Activated T-cell treated with anti-CD3 and anti-CD28 coated beads, Interleukin-2, amount 50 U/mL, for 24 hours (primary cell): Measurements from ENCODE around the gene CERT1.

Source experiments
- DNase-seq: peaks from one replicate; pipeline ENCODE4 v3.0.0-alpha.2; 2020
- H3K27ac Mint-ChIP-seq: 2 replicates; pipeline ENCODE4 v1.8.0; 2020; ENCODE audit warnings: mild to moderate bottlenecking, mixed read lengths
- H3K27me3 Mint-ChIP-seq: 2 replicates; pipeline ENCODE4 v1.8.0; 2020; ENCODE audit warnings: mixed read lengths
- H3K36me3 Mint-ChIP-seq: 2 replicates; pipeline ENCODE4 v1.8.0; 2020; ENCODE audit warnings: low read depth, mixed read lengths
- H3K4me1 Mint-ChIP-seq: 2 replicates; pipeline ENCODE4 v1.8.0; 2020; ENCODE audit warnings: low read depth, mixed read lengths
- H3K4me3 Mint-ChIP-seq: 2 replicates; pipeline ENCODE4 v1.8.0; 2020; ENCODE audit warnings: mild to moderate bottlenecking, moderate library complexity, mixed read lengths
- H3K9me3 Mint-ChIP-seq: 2 replicates; pipeline ENCODE4 v1.8.0; 2020; ENCODE audit warnings: mixed read lengths

CERT1 gene

DNA sequence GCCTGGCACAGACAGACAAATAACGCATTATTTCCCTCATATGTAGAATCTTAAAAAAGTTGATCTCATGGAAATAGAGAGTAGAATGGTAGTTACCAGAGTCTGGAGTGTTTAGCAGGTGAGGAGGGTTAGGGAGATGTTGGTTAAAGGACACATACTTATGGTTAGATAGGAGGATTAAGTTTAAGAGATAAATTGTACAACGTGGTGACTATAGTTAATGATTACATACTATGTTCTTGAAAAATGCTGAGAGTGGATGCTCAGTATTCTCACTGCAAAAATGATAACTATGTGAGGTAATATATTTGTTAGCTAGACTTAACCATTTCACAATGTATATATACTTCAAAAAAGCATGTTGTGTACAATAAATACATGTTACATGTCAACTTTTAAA lies 38.0 kb downstream of the CERT1 start:
- no peak for DNase-seq
- H3K36me3 Mint-ChIP-seq, result peaks cover 63% of the 10 kb centered on the region
- no peak overlapping the region for H3K4me3 Mint-ChIP-seq
- H3K4me1 Mint-ChIP-seq, result peaks cover 19% of the 10 kb centered on the region
- peaks cover 26% of the 10 kb centered on the region for H3K9me3 Mint-ChIP-seq
- no peaks in the 10 kb centered on the region for H3K27me3 Mint-ChIP-seq
- H3K27ac Mint-ChIP-seq, result no peak overlapping the region

- H3K4me1 Mint-ChIP-seq, result peaks cover 17% of the 10 kb centered on the region
- H3K27me3 Mint-ChIP-seq, result no peaks in the 10 kb centered on the region
- H3K9me3 Mint-ChIP-seq, result peaks cover 28% of the 10 kb centered on the region
- no peak overlapping the region for H3K27ac Mint-ChIP-seq
- H3K36me3 Mint-ChIP-seq, result peaks cover 68% of the 10 kb centered on the region
- no peak overlapping the region for H3K4me3 Mint-ChIP-seq
- no peak for DNase-seq
Observed at GRCh38 chr5:75472973-75473372, 38.5 kb downstream of the CERT1 start.

- Mint-ChIP-seq H3K9me3 (peaks cover 28% of the 10 kb centered on the region), H3K4me3 (no peak overlapping the region)
Observed at GRCh38 chr5:75471193-75471592, 40.2 kb downstream of the CERT1 start.

DNA sequence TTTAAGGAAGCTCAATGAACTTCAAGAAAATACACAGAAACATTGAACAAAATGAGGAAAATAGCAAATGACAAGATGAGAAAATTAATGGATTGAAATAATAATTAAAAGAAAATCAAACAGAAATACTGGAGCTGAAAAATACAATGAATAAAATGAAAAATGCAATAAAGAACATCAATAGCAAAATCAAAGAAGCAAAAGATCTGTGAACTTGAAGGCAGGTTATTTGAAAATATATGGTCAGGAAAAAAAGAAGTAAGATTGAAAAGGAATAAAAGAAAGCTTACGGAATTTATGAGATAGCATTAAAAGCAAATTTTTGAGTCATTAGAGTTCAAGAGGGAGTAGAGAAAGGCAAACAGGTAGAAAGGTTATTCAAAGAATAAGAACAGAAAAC lies 42.4 kb downstream of the CERT1 start:
- H3K27ac Mint-ChIP-seq, result no peak overlapping the region
- no peak overlapping the region for H3K4me3 Mint-ChIP-seq
- peaks cover 28% of the 10 kb centered on the region for H3K9me3 Mint-ChIP-seq
- DNase-seq, result no peak
- peaks cover 58% of the 10 kb centered on the region for H3K36me3 Mint-ChIP-seq
- peaks cover 38% of the 10 kb centered on the region for H3K4me1 Mint-ChIP-seq
- no peaks in the 10 kb centered on the region for H3K27me3 Mint-ChIP-seq

More at GRCh38 chr5:75471193-75471592, 40.2 kb downstream of the CERT1 start:
- Mint-ChIP-seq H3K27ac (no peak overlapping the region), H3K27me3 (no peaks in the 10 kb centered on the region), H3K36me3 (peaks cover 64% of the 10 kb centered on the region), H3K4me1 (peaks cover 21% of the 10 kb centered on the region)
- DNase-seq, result no peak

DNA sequence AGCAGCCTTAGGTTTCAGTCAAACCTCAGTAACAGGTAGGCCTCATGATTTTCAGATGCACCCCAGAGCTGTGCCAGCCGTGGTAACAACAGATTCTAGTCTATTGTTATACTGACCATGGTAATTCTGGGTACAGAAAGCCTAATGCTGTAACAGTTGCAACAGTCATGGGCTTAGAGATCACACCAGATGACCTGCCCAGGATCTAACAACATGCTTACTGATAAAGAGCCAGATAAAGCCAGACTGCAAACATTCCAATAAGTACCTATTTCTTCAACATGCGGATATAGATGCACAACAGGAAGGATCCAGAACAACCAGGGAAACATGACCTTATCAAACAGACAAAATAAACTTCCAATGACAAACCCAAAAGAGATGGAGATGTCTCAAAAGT lies 42.8 kb downstream of the CERT1 start:
- no peak for DNase-seq
- H3K36me3 Mint-ChIP-seq, result peaks cover 59% of the 10 kb centered on the region
- H3K4me1 Mint-ChIP-seq, result peaks cover 42% of the 10 kb centered on the region
- H3K9me3 Mint-ChIP-seq, result peaks cover 28% of the 10 kb centered on the region
- no peak overlapping the region for H3K27ac Mint-ChIP-seq
- H3K27me3 Mint-ChIP-seq, result no peaks in the 10 kb centered on the region
- no peak overlapping the region for H3K4me3 Mint-ChIP-seq

- Mint-ChIP-seq H3K4me3 (no peak overlapping the region), H3K9me3 (peaks cover 25% of the 10 kb centered on the region), H3K36me3 (peaks cover 47% of the 10 kb centered on the region), H3K27ac (peak overlapping the region; percentile 4), H3K4me1 (peaks cover 52% of the 10 kb centered on the region), H3K27me3 (no peaks in the 10 kb centered on the region)
- no peak for DNase-seq
Observed at GRCh38 chr5:75466006-75466716, 45.3 kb downstream of the CERT1 start.

DNA sequence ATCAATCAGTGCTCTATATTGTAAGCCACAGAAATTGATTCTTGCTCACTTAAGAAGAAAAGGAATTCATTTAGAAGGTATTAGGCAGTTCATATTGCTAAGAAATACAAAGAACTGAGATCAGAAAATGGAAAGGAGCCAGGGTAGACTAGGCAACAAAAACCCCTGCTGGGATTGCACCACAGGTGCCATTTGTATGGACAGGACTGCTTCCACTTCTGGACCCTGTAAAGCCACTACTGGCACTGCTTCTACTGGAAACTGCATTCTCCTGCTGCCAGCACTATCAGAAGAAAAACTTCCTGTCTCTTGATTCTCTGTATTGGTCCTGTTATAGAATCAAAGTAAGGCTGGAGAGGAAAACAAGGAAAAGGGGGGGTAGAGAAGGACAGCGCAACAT lies 45.9 kb downstream of the CERT1 start:
- Mint-ChIP-seq H3K27ac (no peak overlapping the region), H3K36me3 (peaks cover 45% of the 10 kb centered on the region), H3K9me3 (peaks cover 18% of the 10 kb centered on the region), H3K4me3 (no peak overlapping the region), H3K4me1 (peaks cover 57% of the 10 kb centered on the region), H3K27me3 (no peaks in the 10 kb centered on the region)
- no peak for DNase-seq

DNA sequence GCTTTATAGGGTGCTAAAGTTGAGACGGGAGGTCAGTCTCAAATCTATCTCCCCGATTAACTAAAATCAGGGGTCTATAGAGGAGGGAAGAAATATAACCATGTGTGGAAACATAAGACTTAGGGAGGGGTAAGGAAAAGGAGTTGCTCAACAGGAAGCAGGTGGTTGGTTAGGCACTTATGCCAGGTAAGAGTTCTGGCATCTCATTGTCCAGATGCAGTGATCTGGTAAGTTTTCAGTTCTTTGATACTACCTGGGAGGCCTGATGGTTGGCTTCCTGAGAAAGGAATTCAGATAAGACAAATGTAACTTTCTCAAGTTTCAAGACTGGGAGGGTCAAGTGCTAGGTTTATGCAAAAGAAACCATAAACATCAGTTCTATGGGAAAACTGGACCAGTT lies 47.7 kb downstream of the CERT1 start:
- Mint-ChIP-seq H3K4me1 (peaks cover 58% of the 10 kb centered on the region), H3K27ac (no peak overlapping the region), H3K27me3 (no peaks in the 10 kb centered on the region), H3K9me3 (peaks cover 4% of the 10 kb centered on the region), H3K36me3 (peaks cover 35% of the 10 kb centered on the region), H3K4me3 (no peak overlapping the region)
- DNase-seq, result no peak

- Mint-ChIP-seq H3K27ac (peak overlapping the region; percentile 44), H3K4me3 (no peak overlapping the region), H3K36me3 (peaks cover 33% of the 10 kb centered on the region), H3K4me1 (peaks cover 50% of the 10 kb centered on the region), H3K9me3 (no peaks in the 10 kb centered on the region), H3K27me3 (no peaks in the 10 kb centered on the region)
- no peak for DNase-seq
Observed at GRCh38 chr5:75461679-75462078, 49.8 kb downstream of the CERT1 start.

DNA sequence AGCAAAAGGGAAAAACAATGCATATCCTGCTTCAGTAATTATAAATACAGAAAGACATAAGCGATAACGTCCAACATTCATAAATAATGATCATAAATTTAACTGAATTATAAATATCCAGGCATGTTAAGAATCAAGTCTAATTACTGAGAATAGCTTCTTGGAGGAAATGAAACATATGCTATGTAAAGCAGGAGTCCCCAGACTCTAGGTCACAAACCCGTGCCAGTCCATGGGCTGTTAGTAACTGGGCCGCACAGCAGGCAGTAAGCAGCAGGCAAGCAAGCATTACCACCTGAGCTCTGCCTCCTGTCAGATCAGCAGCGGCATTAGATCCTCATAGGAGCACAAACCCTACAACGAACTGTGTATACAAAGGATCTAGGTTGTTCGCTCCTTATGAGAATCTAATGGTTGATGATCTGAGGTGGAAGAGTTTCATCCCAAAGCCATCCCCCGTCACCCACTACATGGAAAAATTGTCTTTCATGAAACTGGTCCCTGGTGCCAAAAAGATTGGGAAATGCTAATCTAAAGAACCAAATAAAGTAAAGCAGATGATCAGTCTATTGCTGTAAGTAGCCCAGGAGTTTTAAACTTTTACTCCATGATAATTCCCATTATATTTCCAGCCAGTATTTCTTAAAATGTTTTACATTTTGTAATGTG lies 50.4 kb downstream of the CERT1 start:
- Mint-ChIP-seq H3K27ac (no peak overlapping the region), H3K4me3 (no peak overlapping the region), H3K9me3 (no peaks in the 10 kb centered on the region), H3K36me3 (peaks cover 39% of the 10 kb centered on the region), H3K27me3 (no peaks in the 10 kb centered on the region), H3K4me1 (peaks cover 44% of the 10 kb centered on the region)
- no peak for DNase-seq

GRCh38 chr5:75460532-75460931 lies 50.9 kb downstream of the CERT1 start:
- DNase-seq, result no peak
- H3K4me3 Mint-ChIP-seq, result no peak overlapping the region
- H3K27me3 Mint-ChIP-seq, result no peaks in the 10 kb centered on the region
- peaks cover 39% of the 10 kb centered on the region for H3K4me1 Mint-ChIP-seq
- H3K36me3 Mint-ChIP-seq, result peaks cover 43% of the 10 kb centered on the region
- H3K27ac Mint-ChIP-seq, result no peak overlapping the region
- no peaks in the 10 kb centered on the region for H3K9me3 Mint-ChIP-seq

GRCh38 chr5:75457691-75458090 lies 53.7 kb downstream of the CERT1 start:
- DNase-seq, result no peak
- no peaks in the 10 kb centered on the region for H3K9me3 Mint-ChIP-seq

DNA sequence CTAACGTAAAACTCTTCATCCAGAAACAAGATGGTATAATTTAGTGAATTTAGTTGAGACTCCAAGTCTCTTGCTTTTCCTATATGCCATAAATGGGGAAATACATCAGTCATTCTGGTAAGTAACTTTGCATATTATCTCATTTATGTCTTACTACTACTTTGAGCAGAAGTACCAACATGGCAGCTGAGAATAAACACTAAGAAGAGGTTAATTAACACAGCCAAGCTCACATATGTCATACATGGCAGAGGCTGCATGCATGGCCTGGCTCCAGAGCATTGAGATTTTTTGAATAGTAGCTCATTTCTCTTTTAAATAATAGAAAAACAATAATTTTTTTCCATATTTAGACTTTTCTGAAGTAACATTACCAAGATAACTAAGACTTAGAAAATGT lies 54.3 kb downstream of the CERT1 start:
- Mint-ChIP-seq H3K9me3 (no peaks in the 10 kb centered on the region), H3K4me1 (peaks cover 15% of the 10 kb centered on the region), H3K27me3 (no peaks in the 10 kb centered on the region), H3K4me3 (no peak overlapping the region), H3K36me3 (peaks cover 58% of the 10 kb centered on the region), H3K27ac (no peak overlapping the region)
- no peak for DNase-seq

More at GRCh38 chr5:75457691-75458090, 53.7 kb downstream of the CERT1 start:
- Mint-ChIP-seq H3K27ac (no peak overlapping the region), H3K36me3 (peaks cover 61% of the 10 kb centered on the region), H3K4me3 (no peak overlapping the region), H3K4me1 (peaks cover 18% of the 10 kb centered on the region), H3K27me3 (no peaks in the 10 kb centered on the region)

GRCh38 chr5:75450069-75450468 lies 61.4 kb downstream of the CERT1 start:
- DNase-seq, result no peak
- H3K27me3 Mint-ChIP-seq, result no peaks in the 10 kb centered on the region
- H3K27ac Mint-ChIP-seq, result no peak overlapping the region
- H3K9me3 Mint-ChIP-seq, result peaks cover 15% of the 10 kb centered on the region
- peaks cover 2% of the 10 kb centered on the region for H3K4me1 Mint-ChIP-seq
- peaks cover 81% of the 10 kb centered on the region for H3K36me3 Mint-ChIP-seq
- no peak overlapping the region for H3K4me3 Mint-ChIP-seq

- DNase-seq, result no peak
- Mint-ChIP-seq H3K36me3 (peaks cover 72% of the 10 kb centered on the region), H3K27me3 (no peaks in the 10 kb centered on the region), H3K27ac (no peak overlapping the region), H3K4me3 (no peak overlapping the region), H3K9me3 (peaks cover 27% of the 10 kb centered on the region), H3K4me1 (peaks cover 9% of the 10 kb centered on the region)
Observed at GRCh38 chr5:75446068-75446467, 65.4 kb downstream of the CERT1 start.
